Mammary epithelial cell (primary cell): ENCODE data around the gene KPTN.

Source experiments
- EZH2 ChIP-seq: IDR thresholded peaks from 2 replicates; pipeline ENCODE4 v1.6.1; 2012; ENCODE audit warnings: low read length, inconsistent platforms, borderline replicate concordance
- TF ChIP-seq, protein P1 (sequence below), 2 donors: IDR thresholded peaks in 1 of 2; conservative IDR thresholded peaks in 1 of 2; 2 replicates each; pipeline ENCODE4 v1.5.1; 2011 to 2012; ENCODE audit warnings: inconsistent platforms in 2 of 2, low read length in 2 of 2, mild to moderate bottlenecking in 2 of 2, control low read depth in 1 of 2, low read depth in 1 of 2; ENCODE audit not compliant: insufficient read depth in 1 of 2; ENCODE audit errors: extremely low read depth in 1 of 2

DNA sequence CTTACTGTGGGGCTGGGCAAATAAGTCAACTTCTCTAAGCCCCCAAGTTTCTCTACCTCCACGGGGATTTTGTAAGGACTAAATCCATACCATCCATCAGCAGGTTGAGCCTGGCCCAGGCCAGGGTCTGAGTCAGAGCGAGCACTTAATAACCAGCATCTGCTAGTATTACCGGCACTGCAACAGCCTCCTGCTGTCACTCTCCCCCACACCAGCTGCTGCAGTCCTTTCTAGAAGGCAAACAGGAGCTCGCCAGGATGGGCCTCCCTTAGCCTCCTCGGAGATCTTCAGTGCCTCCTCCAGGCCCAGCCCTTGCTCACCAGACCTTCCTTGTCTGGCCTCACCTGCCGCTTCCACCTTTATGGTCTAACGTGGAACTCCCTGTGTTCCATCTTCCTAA lies 27.7 kb upstream of the KPTN start:
- TF ChIP-seq, protein P1, sequence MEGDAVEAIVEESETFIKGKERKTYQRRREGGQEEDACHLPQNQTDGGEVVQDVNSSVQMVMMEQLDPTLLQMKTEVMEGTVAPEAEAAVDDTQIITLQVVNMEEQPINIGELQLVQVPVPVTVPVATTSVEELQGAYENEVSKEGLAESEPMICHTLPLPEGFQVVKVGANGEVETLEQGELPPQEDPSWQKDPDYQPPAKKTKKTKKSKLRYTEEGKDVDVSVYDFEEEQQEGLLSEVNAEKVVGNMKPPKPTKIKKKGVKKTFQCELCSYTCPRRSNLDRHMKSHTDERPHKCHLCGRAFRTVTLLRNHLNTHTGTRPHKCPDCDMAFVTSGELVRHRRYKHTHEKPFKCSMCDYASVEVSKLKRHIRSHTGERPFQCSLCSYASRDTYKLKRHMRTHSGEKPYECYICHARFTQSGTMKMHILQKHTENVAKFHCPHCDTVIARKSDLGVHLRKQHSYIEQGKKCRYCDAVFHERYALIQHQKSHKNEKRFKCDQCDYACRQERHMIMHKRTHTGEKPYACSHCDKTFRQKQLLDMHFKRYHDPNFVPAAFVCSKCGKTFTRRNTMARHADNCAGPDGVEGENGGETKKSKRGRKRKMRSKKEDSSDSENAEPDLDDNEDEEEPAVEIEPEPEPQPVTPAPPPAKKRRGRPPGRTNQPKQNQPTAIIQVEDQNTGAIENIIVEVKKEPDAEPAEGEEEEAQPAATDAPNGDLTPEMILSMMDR (conservative IDR thresholded peaks at IDR 0.05 in 1 of 2, IDR thresholded peaks at IDR 0.05 in 1 of 2; ENCODE audit: extremely low read depth in 1 of 2, insufficient read depth in 1 of 2, low read depth in 1 of 2, low read length in 2 of 2): no peak
- TF ChIP-seq EZH2: no peak
